Muscle of back (tissue), 11 donors: ENCODE results near the gene CHST14. TPM values are rescaled to one million over a fixed set of nuclear protein-coding genes. Genes with fewer than 3 reads are reported as not detected.
A peak's percentile ranks its signal among the peaks of the same experiment; 100 is the strongest.
"Not testable (repeated sequence)": the region's sequence is repeated elsewhere in the genome, so short reads cannot be mapped to it uniquely, and the experiment has no call there.

Experiments used
- DNase-seq, 3 donors: peaks; one replicate each; pipeline versions ENCODE4 v3.0.0 to v3.0.0-alpha.2; 2013
- polyA plus RNA-seq, 10 donors: library from polyadenylated mRNA; unstranded; fragments of 120-200 nt; gene quantifications; one replicate each; pipeline ENCODE4 v1.2.1, GENCODE V29; 2013; ENCODE audit not compliant: insufficient read length in 10 of 10

The CHST14 gene
- polyA plus RNA-seq, 10 donors, result 30.4 to 49.4 (median 36.8) TPM

DNA sequence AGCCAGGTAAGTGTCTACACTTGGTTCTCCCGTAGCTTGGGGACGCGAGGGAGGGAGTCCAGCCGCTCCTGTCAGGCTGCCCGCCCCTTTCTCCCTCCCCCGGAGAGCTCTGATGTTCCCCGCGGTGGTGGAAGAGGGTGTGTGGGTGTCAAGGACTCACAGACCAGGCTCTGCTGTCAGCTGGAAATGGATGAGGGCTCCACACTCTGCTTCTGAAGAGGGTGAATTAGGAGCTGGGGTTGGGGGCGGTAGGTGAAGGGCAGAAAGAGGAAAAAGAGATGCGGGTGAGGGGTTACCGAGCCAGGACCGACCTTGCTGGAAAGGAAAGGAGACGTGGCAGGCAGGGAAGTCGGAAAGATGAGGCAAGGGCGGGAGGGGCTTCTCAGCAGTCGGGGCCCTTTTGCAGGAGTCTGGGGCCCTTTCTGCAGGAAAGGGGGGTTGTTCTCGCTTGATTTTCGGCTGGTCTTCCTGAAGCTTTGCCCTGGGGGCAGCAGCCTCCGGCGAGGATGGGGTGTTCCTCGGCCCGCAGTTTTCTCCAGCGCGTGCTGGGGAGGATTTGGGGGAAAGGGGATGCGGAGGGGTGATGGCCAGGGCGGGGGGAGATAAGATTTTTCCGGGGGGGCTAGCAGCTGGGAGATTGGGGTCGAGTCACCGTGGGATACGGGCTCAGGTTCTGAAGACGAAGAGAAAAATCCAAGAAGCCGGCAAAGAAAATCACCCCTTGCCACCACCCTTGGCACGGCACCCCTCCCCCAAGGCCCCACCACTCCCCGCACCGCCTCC lies 30.6 kb upstream of the CHST14 start:
- peak in 1 of 3 donors; percentile 69 for DNase-seq

DNA sequence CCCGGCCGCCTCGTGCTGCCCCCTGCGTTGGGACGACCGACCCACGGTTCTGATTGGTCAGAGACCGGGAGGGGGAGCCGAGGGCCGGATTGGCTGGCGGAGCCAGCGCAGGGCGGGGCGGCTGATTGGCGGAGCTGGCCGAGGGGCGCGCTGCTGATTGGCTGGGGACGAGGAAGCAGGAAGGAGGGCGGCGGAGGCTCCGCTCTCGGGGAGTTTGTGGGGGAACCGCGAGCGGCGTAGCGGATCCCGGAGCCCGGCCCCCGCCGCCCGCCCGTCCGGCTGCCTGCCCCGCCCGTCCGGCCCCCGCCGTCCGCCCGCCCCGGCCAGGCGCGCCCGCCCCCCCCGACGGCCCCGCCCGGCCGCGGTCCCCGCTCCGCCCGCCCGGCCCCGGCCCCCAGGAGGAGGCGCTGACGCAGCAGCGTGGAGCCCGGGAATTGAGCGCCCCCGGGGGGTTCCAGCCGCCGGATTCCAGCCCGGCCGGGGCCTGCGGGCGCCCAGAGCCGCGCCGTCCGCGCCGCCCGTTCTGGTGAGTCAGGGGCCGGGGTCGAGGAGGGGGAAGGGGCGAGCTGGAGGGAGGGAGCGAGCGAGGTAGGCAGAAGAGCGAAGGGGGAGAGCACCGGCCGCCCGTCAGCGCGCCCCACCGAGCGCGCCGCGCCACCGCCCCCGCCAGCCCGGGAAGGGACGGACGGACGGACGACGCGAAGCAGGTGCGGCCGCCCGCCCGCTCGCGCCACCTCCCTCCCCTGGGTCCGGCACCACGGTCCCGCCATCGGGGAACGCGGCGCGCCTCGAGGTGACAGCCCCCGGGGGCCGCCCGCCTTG lies 29.8 kb upstream of the CHST14 start, which contains the start of gene BAHD1:
Gene BAHD1 (plus strand): TSS at position 211 of the 822 bp plus-strand sequence. CDS start 17,512 bp downstream, outside the sequence.
- peak; percentile 94 to 97 (median 96) for DNase-seq

GRCh38 chr15:40441565-40442531 lies 28.9 kb upstream of the CHST14 start:
- peak in 1 of 3 donors; percentile 57 for DNase-seq

GRCh38 chr15:40443255-40443654 lies 27.5 kb upstream of the CHST14 start:
- DNase-seq, result no peak

GRCh38 chr15:40443846-40444245 lies 26.9 kb upstream of the CHST14 start:
- DNase-seq, result no peak

DNA sequence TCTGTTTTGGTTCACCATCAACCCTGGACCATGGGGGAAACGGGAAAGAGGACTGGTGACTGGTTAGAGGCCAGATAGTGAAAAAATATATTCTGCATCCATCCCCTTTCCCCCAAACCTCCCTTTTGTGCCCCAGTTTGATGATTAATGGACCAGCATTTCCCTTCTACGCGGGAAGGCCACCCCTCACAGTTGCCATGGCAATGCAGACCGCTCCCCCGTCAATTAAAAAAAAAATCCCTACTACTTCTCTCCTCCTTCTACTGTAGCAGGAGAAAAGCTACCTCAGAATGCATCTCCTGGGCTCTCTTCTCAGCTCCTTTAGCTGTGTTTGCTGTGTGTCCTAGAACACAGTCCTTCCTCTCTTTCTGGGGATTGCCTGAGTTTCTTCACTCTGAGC lies 26.0 kb upstream of the CHST14 start:
- DNase-seq, result no peak

GRCh38 chr15:40445421-40445922 lies 25.3 kb upstream of the CHST14 start:
- DNase-seq, result no peak

DNA sequence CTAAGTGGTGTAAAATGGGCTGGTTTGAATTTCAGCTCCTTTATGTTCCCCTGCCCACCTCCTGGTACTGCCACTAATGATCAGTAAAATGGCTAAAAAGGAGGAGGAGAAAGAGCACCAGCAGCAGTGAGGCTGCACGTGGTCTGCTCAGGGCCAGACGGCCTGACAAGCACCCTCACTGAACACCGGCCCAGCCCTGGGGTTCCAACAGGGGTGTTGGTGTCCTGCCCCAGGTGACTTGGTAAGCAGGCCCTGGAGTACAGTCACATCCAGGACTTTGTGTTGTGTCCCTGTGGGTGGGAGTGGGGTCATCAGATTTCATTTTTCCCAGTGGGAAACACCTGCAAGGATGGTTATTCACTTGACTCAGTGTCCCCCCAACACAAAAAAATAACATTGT lies 24.6 kb upstream of the CHST14 start:
- no peak for DNase-seq

DNA sequence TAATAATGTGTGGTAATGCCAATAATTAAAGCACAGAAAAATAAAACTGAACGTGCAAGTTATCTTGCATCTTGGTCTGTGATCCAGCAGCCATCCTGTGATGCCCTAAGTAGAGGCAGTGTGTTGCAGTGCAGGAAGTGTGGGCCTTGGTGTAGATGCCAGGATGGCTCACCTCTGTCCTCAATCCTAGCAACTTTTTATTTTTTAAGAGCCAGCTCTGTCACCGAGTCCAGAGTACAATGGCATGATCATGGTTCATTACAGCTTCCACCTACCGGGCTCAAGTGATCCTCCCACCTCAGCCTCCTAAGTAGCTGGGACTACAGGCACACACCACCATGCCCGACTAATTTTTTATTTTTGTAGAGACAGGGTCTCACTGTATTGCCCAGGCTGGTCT lies 22.4 kb upstream of the CHST14 start:
- no peak for DNase-seq

GRCh38 chr15:40449275-40449674 lies 21.5 kb upstream of the CHST14 start:
- no peak for DNase-seq

DNA sequence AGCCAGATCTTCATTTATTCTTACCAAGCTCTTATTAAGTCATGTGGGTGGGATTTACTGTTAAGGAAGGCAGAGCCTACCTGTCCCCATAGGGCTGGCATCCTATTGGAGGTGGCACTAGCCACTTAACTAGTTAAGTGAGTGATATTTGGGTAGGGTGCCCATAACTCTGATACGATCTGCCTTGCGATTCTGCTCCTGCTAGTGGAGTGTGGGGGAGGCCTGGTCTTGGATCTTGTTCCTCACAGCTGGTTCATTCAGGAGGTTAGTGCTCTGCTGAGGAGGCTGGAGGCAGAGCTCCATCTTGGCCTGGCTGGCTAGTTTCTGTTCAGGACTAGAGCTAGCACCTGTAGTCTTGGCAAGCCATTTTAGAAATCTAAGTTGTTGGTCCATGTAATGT lies 20.7 kb upstream of the CHST14 start:
- no peak for DNase-seq

GRCh38 chr15:40451527-40452158 lies 19.1 kb upstream of the CHST14 start:
- no peak for DNase-seq

DNA sequence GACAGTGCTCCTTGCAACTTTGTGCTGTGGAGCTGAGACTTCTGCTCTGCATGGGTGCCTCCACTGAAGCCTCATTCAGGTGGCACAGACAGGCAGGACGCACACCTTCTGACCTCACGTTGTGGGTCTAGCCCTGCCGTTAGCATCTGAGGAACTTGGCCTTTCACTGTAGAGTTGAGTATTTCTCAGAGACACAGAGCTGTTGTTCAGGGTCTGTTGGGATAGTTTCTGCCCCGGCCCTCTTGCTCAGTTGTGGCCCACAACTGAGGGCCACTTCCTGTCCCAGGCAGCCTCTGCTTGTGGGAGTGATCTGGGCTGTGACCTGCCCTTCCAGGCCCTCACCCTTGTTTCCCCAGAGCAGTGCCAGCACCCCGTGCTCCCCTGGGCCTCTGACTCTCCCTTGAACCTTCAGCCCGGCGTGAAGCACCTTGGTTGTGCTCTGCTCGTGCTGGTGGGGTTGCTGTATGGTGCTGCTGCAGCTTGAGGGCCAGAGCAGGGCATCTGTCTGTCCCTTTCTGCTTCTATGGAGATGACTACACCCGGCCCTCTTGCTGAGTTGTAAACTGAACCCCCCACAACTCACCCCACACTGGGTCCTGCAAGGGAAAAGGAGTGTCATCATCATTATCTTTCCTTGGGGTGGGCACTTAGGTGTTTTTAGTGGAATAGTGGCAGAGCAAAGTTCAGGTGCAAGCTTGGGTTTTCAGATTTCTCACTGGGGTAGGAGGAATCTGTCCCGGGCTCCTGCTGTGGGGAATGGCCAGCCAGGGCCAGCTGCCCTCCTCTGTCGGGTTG lies 18.3 kb upstream of the CHST14 start:
- DNase-seq, result no peak

DNA sequence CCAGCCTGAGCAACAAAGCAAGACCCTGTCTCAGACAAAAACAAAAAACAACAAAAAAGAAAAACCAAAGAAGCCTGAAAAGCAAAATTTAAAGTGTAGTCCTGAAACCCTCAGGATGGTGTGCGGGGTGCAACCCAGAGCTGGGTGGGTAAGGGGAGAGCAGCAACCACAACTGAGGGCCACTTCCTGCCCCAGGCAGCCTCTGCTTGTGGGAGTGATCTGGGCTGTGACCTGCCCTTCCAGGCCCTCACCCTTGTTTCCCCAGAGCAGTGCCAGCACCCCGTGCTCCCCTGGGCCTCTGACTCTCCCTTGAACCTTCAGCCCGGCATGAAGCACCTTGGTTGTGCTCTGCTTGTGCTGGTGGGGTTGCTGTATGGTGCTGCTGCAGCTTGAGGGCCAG lies 16.8 kb upstream of the CHST14 start:
- DNase-seq, result not testable (repeated sequence)

DNA sequence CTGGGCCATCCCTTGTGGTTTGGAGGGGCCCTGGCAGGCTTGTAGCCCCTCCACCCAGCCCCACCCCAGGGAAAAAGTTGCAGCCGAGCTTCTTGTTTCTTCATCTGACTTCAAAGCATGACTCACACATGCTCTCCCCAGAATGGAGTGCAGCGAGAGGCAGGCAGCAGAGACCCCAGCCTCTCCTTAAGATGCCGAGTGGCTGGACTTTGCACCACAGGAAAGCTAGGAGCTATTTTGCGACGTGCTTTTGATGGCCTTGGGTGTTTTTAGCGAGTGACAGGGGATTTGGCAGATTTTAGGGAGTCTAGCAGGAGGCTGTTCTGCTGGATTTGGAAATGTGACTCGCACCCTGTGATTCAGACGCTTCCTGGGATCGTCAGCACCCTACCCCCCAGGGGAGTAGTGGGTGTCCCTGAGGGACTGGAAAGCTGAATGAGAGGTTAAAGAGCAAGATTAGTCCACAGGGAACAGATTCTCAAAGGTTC lies 15.8 kb upstream of the CHST14 start:
- DNase-seq, result no peak

GRCh38 chr15:40456299-40456712 lies 14.5 kb upstream of the CHST14 start:
- no peak for DNase-seq

DNA sequence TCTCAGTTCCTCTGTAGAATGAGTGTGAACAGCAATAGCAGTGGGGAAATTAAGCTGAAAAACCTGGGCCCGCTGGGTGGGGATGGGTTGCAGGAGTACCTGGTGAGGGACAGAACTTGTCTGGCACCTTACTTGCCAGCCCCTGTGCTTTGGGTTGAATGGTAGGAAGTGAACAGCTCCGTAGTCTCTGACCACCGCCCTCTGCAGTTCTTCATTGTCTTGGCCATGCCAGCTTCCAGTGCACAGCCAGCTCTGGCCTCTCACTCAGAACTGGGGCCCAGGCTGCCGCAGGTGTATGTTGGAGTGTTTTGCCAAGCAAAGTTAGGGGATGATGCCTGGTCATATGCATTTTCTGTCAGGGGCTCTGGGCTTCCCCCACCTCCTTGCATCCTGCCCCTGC lies 14.0 kb upstream of the CHST14 start:
- no peak for DNase-seq

DNA sequence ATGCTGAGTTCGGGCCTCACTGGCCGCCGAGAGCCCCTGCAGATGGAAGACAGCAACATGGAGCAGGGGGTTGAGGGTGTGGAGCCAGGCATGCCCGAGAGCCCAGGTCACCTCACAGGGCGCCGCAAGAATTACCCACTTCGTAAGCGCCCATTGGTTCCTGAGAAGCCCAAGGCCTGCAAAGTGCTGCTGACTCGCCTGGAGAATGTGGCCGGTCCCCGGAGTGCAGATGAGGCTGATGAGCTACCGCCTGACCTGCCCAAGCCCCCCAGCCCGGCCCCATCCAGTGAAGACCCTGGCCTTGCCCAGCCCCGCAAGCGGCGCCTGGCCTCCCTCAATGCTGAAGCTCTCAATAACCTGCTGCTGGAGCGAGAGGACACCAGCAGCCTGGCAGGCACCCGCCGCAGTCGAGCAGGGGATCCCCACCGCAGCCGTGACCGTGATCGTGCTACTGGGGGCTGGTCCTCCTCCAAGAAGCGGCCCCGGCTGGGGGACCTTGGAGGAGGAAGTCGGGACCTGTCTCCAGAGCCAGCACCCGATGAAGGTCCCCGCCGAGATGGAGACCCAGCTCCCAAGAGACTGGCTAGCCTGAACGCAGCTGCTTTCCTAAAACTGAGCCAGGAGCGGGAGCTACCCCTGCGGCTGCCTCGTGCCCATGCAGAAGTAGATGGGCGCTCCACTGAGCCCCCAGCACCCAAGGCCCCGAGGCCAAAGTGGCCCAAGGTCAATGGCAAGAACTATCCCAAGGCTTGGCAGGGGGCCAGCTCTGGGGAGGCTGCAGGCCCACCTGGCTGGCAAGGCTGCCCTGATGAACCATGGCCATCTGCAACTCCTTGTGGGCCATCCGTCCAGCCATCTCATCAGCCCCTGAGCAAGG lies 12.1 kb upstream of the CHST14 start:
- DNase-seq, result no peak
